Activated T-helper 2 cell treated with anti-CD3 and anti-CD28 coated beads, Interferon-gamma antibody, Interleukin-2, Interleukin-4, amounts not matched to agents 10 μg/mL and 5 μg/mL and 100 μg/mL, durations not matched to agents 14 hours and 24 hours and 36 hours (primary cell): ENCODE data around the gene ZNF385B. TPM values are rescaled to one million over a fixed set of nuclear protein-coding genes. Genes with fewer than 3 reads are reported as not detected.

Source experiments
- DNase-seq: peaks from one replicate; pipeline ENCODE4 v3.0.0; 2021; ENCODE audit warnings: low spot score
- H3K27ac Mint-ChIP-seq: one replicate; pipeline ENCODE4 v1.8.0; 2021; ENCODE audit warnings: mixed read lengths
- H3K27me3 Mint-ChIP-seq: one replicate; pipeline ENCODE4 v1.8.0; 2021; ENCODE audit warnings: low read depth, mixed read lengths
- H3K36me3 Mint-ChIP-seq: one replicate; pipeline ENCODE4 v1.8.0; 2021; ENCODE audit warnings: low read depth, mixed read lengths
- H3K4me1 Mint-ChIP-seq: one replicate; pipeline ENCODE4 v1.8.0; 2021; ENCODE audit warnings: low read depth, mixed read lengths
- H3K4me3 Mint-ChIP-seq: one replicate; pipeline ENCODE4 v1.8.0; 2021; ENCODE audit warnings: low read depth, mild to moderate bottlenecking, moderate library complexity, mixed read lengths
- H3K9me3 Mint-ChIP-seq: one replicate; pipeline ENCODE4 v1.8.0; 2021; ENCODE audit warnings: mixed read lengths
- intact Hi-C: fragments of 100-400 bp; cut with micrococcal nuclease; formaldehyde crosslinking; loops from one replicate; pipeline ENCODE4 v1.15.1; 2023
- total RNA-seq: library from RNA; stranded (reverse); gene quantifications from 2 replicates; pipeline ENCODE4 v1.2.3, GENCODE V29; 2022

Gene ZNF385B
- total RNA-seq, 1 donor from 2014 or later: not detected

DNA sequence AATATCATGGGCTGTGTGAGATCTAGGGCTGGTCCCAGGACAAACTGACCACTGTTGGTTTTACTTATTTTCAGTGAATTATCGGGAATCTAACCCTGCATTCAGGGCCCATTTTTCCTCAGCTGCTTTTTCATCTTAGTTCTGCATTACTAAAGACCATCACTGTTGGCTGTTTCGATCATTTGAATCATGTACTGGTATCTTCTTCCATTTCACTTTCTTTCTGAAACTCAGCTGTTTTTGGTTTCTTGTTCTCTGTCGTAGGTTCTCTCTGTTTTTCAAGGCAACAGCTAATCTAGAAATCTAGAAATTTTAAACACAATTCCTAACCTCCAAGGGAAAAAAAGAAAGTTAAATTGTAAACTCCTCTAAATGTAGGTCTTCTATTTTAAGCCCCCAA lies 436.8 kb downstream of the ZNF385B start:
- H3K36me3 Mint-ChIP-seq: no peaks in the 10 kb centered on the region
- no peaks in the 10 kb centered on the region for H3K9me3 Mint-ChIP-seq
- DNase-seq: no peak
- H3K4me1 Mint-ChIP-seq: no peaks in the 10 kb centered on the region
- H3K27ac Mint-ChIP-seq: no peak overlapping the region
- H3K27me3 Mint-ChIP-seq: peaks cover 32% of the 10 kb centered on the region
- H3K4me3 Mint-ChIP-seq: no peak overlapping the region
- intact Hi-C loops: no loop called here

DNA sequence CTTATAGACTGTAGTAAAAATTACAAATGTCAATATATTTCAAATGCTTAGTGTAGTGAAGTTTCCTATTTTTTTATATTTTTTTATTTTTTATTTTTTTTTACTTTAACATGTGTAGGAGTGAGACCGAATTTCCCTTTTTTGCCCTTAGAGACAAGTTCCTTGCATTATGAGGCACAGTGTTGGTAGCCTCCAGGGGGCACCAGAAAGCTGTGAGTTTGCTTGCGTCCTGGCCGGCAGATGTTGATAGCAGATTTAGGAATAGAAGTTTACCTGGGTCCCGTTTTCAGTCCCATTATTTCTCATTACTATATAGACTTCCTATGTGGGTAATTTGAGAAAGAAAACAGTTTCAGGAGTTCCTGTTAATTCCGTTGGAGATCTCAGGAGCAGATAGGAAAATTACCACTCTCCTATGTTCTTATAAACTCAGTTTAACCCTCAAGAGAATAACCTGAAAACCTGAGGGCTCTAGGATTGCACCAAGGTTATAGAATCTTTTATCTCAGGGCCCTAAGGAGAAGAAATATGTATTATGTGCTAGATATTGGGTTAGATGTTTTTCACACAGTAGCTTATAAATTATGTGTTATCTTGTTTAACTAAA lies 439.3 kb downstream of the ZNF385B start:
- Mint-ChIP-seq H3K4me1 (no peaks in the 10 kb centered on the region), H3K27ac (no peak overlapping the region), H3K27me3 (peaks cover 29% of the 10 kb centered on the region), H3K9me3 (no peaks in the 10 kb centered on the region), H3K4me3 (no peak overlapping the region), H3K36me3 (no peaks in the 10 kb centered on the region)
- peak; percentile 15 for DNase-seq
- intact Hi-C loops: no loop called here

DNA sequence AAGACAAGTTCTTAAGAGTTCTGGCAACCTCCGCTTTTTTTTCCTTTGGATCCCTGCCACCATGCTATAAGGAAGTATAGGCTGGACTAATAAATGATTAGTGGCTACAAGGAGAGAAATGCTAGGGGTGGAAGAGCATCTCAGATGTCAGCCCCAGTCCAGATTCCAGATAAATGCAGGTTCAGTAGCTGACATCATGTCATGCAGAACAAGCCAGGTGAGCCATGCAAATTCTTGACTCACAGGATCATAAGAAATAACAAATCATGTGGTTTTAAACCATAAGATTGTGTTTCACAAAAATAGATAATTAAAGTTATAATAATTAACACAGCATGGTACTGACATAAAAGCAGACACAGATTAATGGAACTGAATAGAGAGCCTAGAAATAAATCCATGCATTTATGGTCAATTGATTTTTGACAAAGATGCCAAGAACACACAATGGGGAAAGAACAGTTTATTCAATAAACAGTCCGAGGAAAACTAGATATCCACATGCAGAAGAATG lies 443.9 kb downstream of the ZNF385B start:
- intact Hi-C loops: no loop called here

DNA sequence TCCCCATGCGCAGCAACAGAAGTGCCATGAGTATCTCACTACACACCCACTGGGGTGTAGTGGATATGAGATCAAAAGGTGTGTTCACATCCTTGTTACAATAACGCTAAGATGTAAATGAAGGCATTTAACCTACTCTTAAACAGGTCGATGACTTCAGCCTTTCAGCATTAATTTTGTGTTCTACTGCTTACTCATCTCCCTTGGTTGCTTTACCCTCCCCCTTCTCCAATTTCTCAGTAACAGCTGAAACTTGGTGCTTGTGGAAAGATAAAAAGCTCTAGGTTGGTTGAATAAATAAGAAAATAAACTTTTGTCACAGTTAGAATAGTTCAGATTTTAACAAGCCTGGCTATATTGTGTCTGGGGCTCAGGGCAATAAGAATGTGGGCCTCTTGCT lies 449.3 kb downstream of the ZNF385B start:
- Mint-ChIP-seq H3K4me1 (peaks cover 9% of the 10 kb centered on the region), H3K27me3 (peaks cover 15% of the 10 kb centered on the region), H3K36me3 (no peaks in the 10 kb centered on the region), H3K9me3 (no peaks in the 10 kb centered on the region), H3K4me3 (no peak overlapping the region), H3K27ac (no peak overlapping the region)
- no peak for DNase-seq
- intact Hi-C loops: no loop called here

More for the DNA sequence above, 443.9 kb downstream of the ZNF385B start:
- Mint-ChIP-seq H3K27me3 (peaks cover 15% of the 10 kb centered on the region), H3K4me1 (no peaks in the 10 kb centered on the region), H3K4me3 (no peak overlapping the region), H3K9me3 (no peaks in the 10 kb centered on the region), H3K36me3 (no peaks in the 10 kb centered on the region), H3K27ac (no peak overlapping the region)
- DNase-seq: no peak

DNA sequence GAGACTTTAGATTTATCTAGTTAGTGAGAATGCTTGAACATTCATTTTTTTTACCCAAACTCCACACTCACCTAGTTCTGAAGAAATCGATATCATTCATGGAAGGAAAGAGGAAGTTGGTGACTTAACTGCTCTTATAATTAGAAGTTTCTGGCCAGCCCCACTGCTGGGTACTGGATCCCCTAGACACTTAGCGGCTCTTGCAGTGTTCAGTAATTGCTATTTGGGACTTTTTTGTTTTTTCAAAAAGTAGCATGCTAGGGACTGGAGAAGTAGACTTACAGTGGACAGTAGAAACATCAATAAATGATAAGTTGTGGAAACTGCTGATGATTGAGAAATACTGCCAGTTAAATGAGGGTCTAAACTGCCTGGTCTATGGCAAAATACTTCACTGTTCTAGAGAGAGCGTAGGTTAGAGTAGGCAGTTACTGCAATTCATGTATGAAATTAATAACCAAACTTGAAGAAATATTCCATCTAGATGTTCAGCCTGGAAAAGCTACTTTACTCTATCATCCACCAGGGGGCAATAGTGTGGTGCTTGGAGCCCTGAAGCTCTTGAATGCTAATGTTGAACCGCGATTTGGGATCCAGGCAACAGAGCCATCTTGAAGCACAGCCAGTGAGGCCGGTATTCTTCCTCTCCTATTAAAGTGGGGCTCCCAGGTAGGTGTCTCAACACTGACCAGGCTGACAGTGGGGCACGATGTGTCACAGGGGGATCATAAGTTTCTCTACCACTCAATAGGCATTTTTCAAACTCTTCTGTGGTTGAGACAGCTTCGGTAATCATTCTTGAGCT lies 450.7 kb downstream of the ZNF385B start:
- Mint-ChIP-seq H3K36me3 (no peaks in the 10 kb centered on the region), H3K27ac (no peak overlapping the region), H3K27me3 (peaks cover 19% of the 10 kb centered on the region), H3K9me3 (no peaks in the 10 kb centered on the region), H3K4me1 (peaks cover 9% of the 10 kb centered on the region), H3K4me3 (no peak overlapping the region)
- intact Hi-C loops: loop anchor here (2.0 kb wide), 1 partner anchor 340 kb away; no protein-coding TSS in a partner anchor
- no peak for DNase-seq

DNA sequence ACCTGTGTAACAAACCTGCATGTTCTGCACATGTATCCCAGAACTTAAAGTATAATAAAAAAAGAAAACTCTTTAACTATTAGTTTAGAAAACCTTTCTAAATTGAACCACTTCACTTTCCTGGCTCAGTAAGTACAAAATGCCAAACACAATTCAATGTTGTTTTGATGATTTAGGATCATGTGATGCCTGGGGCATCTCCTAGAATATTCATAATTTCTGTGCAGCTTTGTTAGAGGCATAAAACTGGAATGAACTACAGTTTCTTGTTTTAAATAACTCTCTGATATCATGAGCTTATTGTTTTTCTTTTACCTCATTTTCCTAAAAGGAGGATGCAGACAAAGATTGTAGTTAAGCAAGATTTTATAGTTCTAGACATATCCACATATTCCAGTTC lies 457.8 kb downstream of the ZNF385B start:
- H3K27ac Mint-ChIP-seq: no peak overlapping the region
- no peaks in the 10 kb centered on the region for H3K4me1 Mint-ChIP-seq
- H3K9me3 Mint-ChIP-seq: no peaks in the 10 kb centered on the region
- intact Hi-C loops: no loop called here
- H3K36me3 Mint-ChIP-seq: no peaks in the 10 kb centered on the region
- no peak overlapping the region for H3K4me3 Mint-ChIP-seq
- peaks cover 21% of the 10 kb centered on the region for H3K27me3 Mint-ChIP-seq
- no peak for DNase-seq

DNA sequence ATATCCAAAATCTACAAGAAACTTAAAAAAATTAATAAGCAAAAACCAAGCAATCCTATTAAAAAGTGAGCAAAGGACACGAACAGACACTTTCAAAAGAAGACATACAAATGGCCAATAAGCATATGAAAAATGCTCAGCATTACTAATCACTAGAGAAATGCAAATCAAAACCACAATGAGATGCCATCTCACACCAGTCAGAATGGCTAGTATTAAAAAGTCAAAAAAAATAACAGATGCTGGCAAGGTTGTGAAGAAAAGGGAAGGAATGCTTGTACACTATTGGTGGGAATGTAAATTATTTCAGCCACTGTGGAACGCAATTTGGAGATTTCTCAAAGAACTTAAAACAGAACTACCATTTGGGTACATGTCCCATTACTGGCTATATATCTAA lies 467.9 kb downstream of the ZNF385B start:
- Mint-ChIP-seq H3K4me3 (no peak overlapping the region), H3K27me3 (no peaks in the 10 kb centered on the region), H3K36me3 (no peaks in the 10 kb centered on the region), H3K9me3 (no peaks in the 10 kb centered on the region), H3K27ac (no peak overlapping the region), H3K4me1 (no peaks in the 10 kb centered on the region)
- intact Hi-C loops: no loop called here
- DNase-seq: no peak

Other genes starting within 250 kb of the ZNF385B start
- 27.6 and 27.8 TPM in 2 replicates for gene CWC22, start 145.7 kb upstream of the ZNF385B start, total RNA-seq